DOHH2 (cell line): Measurements from ENCODE around the gene CIBAR2.

Experiments used
- H3F3A ChIP-seq: fragments of 200-600 bp; sonication (generic), shearing (Covaris generic); 2 replicates; pipeline ENCODE4 v1.6.0; 2016; ENCODE audit warnings: antibody characterized with exemption, mild to moderate bottlenecking; ENCODE audit not compliant: control insufficient read depth, insufficient read depth
- H3K27ac ChIP-seq: fragments of 200-600 bp; sonication (generic); 2 replicates; pipeline ENCODE4 v1.5.1; 2014; ENCODE audit warnings: low read depth, mild to moderate bottlenecking, low read length, moderate library complexity
- H3K27me3 ChIP-seq: fragments of 200-600 bp; sonication (generic); 2 replicates; pipeline ENCODE4 v1.6.1; 2014; ENCODE audit warnings: mild to moderate bottlenecking, low read length, mixed read lengths; ENCODE audit not compliant: control insufficient read depth
- H3K36me3 ChIP-seq: fragments of 200-600 bp; sonication (generic); 2 replicates; pipeline ENCODE4 v1.6.1; 2014; ENCODE audit warnings: mild to moderate bottlenecking, low read length, moderate library complexity, mixed read lengths; ENCODE audit not compliant: control insufficient read depth
- H3K4me1 ChIP-seq: fragments of 200-600 bp; sonication (generic); 2 replicates; pipeline ENCODE4 v1.6.1; 2014; ENCODE audit warnings: mild to moderate bottlenecking, low read length, mixed read lengths; ENCODE audit not compliant: control insufficient read depth
- H3K4me2 ChIP-seq: fragments of 200-600 bp; sonication (generic); 2 replicates; pipeline ENCODE4 v1.6.0; 2014; ENCODE audit warnings: mild to moderate bottlenecking, low read length, moderate library complexity
- H3K4me3 ChIP-seq: fragments of 200-600 bp; sonication (generic); 2 replicates; pipeline ENCODE4 v1.5.1; 2014; ENCODE audit warnings: mild to moderate bottlenecking, low read length, mixed read lengths
- H3K79me2 ChIP-seq: fragments of 200-600 bp; sonication (generic); 2 replicates; pipeline ENCODE4 v1.6.1; 2014; ENCODE audit warnings: mild to moderate bottlenecking, low read length, mixed read lengths; ENCODE audit not compliant: control insufficient read depth
- H3K9me2 ChIP-seq: fragments of 200-600 bp; sonication (generic); replicated peaks from 2 replicates; pipeline ENCODE4 v1.6.1; 2014; ENCODE audit warnings: mild to moderate bottlenecking, low read length, mixed read lengths; ENCODE audit not compliant: control insufficient read depth
- H3K9me3 ChIP-seq: fragments of 200-600 bp; sonication (generic); 2 replicates; pipeline ENCODE4 v1.6.1; 2014; ENCODE audit warnings: antibody characterized with exemption, low read length, mixed read lengths; ENCODE audit not compliant: control insufficient read depth, insufficient read depth
- H4K20me1 ChIP-seq: fragments of 200-600 bp; sonication (generic); 2 replicates; pipeline ENCODE4 v1.6.0; 2014; ENCODE audit warnings: low read depth, mild to moderate bottlenecking, antibody characterized with exemption, low read length, moderate library complexity; ENCODE audit not compliant: control insufficient read depth, insufficient read depth
- CTCF ChIP-seq: fragments of 200-600 bp; sonication (generic); IDR thresholded peaks from one replicate; pipeline ENCODE4 v1.5.1; 2014; ENCODE audit warnings: antibody characterized with exemption, mild to moderate bottlenecking, low read depth, low read length; ENCODE audit not compliant: poor library complexity, severe bottlenecking
- EZH2phosphoT487 ChIP-seq: fragments of 200-600 bp; sonication (generic); IDR thresholded peaks from 2 replicates; pipeline ENCODE4 v1.6.1; 2017; ENCODE audit warnings: borderline replicate concordance, mild to moderate bottlenecking, antibody characterized with exemption, low read length, moderate library complexity, mixed read lengths

Gene CIBAR2

GRCh38 chr16:85139881-85140339, 27.6 kb upstream of the CIBAR2 start:
- H3K9me2 ChIP-seq: no peaks in the 10 kb centered on the region
- no peaks in the 10 kb centered on the region for H3K27me3 ChIP-seq
- no peaks in the 10 kb centered on the region for H3K9me3 ChIP-seq
- H3K27ac ChIP-seq: no peak overlapping the region
- no peaks in the 10 kb centered on the region for H3F3A ChIP-seq
- no peaks in the 10 kb centered on the region for H3K4me1 ChIP-seq
- no peaks in the 10 kb centered on the region for H3K79me2 ChIP-seq
- no peak overlapping the region for H3K4me2 ChIP-seq
- no peaks in the 10 kb centered on the region for H4K20me1 ChIP-seq
- H3K4me3 ChIP-seq: no peak overlapping the region
- TF ChIP-seq EZH2phosphoT487 (no peak), CTCF (no peak)
- H3K36me3 ChIP-seq: no peaks in the 10 kb centered on the region

- TF ChIP-seq EZH2phosphoT487: no peak
- TF ChIP-seq CTCF: no peak
- Histone ChIP-seq H3K27me3 (no peaks in the 10 kb centered on the region), H3K36me3 (no peaks in the 10 kb centered on the region), H3K9me3 (no peaks in the 10 kb centered on the region), H3K79me2 (no peaks in the 10 kb centered on the region), H3F3A (no peaks in the 10 kb centered on the region), H3K9me2 (no peaks in the 10 kb centered on the region), H3K4me2 (no peak overlapping the region), H4K20me1 (no peaks in the 10 kb centered on the region), H3K4me1 (no peaks in the 10 kb centered on the region), H3K27ac (no peak overlapping the region), H3K4me3 (no peak overlapping the region)
Observed at GRCh38 chr16:85138825-85139627, 26.8 kb upstream of the CIBAR2 start.

GRCh38 chr16:85138073-85138824, 26.0 kb upstream of the CIBAR2 start:
- Histone ChIP-seq H3K9me2 (no peaks in the 10 kb centered on the region), H3K79me2 (no peaks in the 10 kb centered on the region), H3K9me3 (no peaks in the 10 kb centered on the region), H3K4me1 (no peaks in the 10 kb centered on the region), H3K4me2 (no peak overlapping the region), H3K4me3 (no peak overlapping the region), H4K20me1 (no peaks in the 10 kb centered on the region), H3K27ac (no peak overlapping the region), H3K36me3 (no peaks in the 10 kb centered on the region), H3K27me3 (no peaks in the 10 kb centered on the region), H3F3A (no peaks in the 10 kb centered on the region)
- TF ChIP-seq EZH2phosphoT487: no peak
- TF ChIP-seq CTCF: no peak
